Upper lobe of left lung (tissue), 4 donors: ENCODE data around the gene RNF126.

Experiments used
- CTCF ChIP-seq, 6 experiments: fragments of 450-650 bp in 4 of 6; fragments of 200-600 bp in 2 of 6; sonication (generic) in 2 of 6; IDR thresholded peaks; one replicate each; pipeline ENCODE4 v1.5.1; 2016 to 2019; ENCODE audit warnings: antibody characterized with exemption in 6 of 6
- POLR2AphosphoS5 ChIP-seq, 2 donors: sonication (generic); formaldehyde crosslinking; IDR thresholded peaks; one replicate each; pipeline ENCODE4 v1.5.1; 2017; ENCODE audit warnings: antibody characterized with exemption in 2 of 2

GRCh38 chr19:622666-623065 lies 40.3 kb downstream of the RNF126 start:
- TF ChIP-seq CTCF (IDR thresholded peaks at IDR 0.05) = no peak
- TF ChIP-seq POLR2AphosphoS5 (IDR thresholded peaks at IDR 0.05) = no peak
